HEK293T (cell line): ENCODE measurements around the gene APBB2.

ENCODE experiments used
- BHLHE40 ChIP-seq: fragments of 450-650 bp; IDR thresholded peaks from 2 replicates; pipeline ENCODE4 v1.6.1; 2016; ENCODE audit warnings: mild to moderate bottlenecking, moderate library complexity, borderline replicate concordance
- CTBP1 ChIP-seq: fragments of 450-650 bp; IDR thresholded peaks from 2 replicates; pipeline ENCODE4 v1.6.1; 2016; ENCODE audit warnings: borderline replicate concordance

GRCh38 chr4:41218703-41219102 is 4.4 kb upstream of the APBB2 start:
- TF ChIP-seq BHLHE40 (no peak), CTBP1 (no peak)
